DOHH2 (cell line): ENCODE results near the gene TEX2.
"Not testable (repeated sequence)": the region's sequence is repeated elsewhere in the genome, so short reads cannot be mapped to it uniquely, and the experiment has no call there.

Experiments
- H3F3A ChIP-seq: fragments of 200-600 bp; sonication (generic), shearing (Covaris generic); 2 replicates; pipeline ENCODE4 v1.6.0; 2016; ENCODE audit warnings: antibody characterized with exemption, mild to moderate bottlenecking; ENCODE audit not compliant: control insufficient read depth, insufficient read depth
- H3K27ac ChIP-seq: fragments of 200-600 bp; sonication (generic); 2 replicates; pipeline ENCODE4 v1.5.1; 2014; ENCODE audit warnings: low read depth, mild to moderate bottlenecking, low read length, moderate library complexity
- H3K27me3 ChIP-seq: fragments of 200-600 bp; sonication (generic); 2 replicates; pipeline ENCODE4 v1.6.1; 2014; ENCODE audit warnings: mild to moderate bottlenecking, low read length, mixed read lengths; ENCODE audit not compliant: control insufficient read depth
- H3K36me3 ChIP-seq: fragments of 200-600 bp; sonication (generic); 2 replicates; pipeline ENCODE4 v1.6.1; 2014; ENCODE audit warnings: mild to moderate bottlenecking, low read length, moderate library complexity, mixed read lengths; ENCODE audit not compliant: control insufficient read depth
- H3K4me1 ChIP-seq: fragments of 200-600 bp; sonication (generic); 2 replicates; pipeline ENCODE4 v1.6.1; 2014; ENCODE audit warnings: mild to moderate bottlenecking, low read length, mixed read lengths; ENCODE audit not compliant: control insufficient read depth
- H3K4me2 ChIP-seq: fragments of 200-600 bp; sonication (generic); 2 replicates; pipeline ENCODE4 v1.6.0; 2014; ENCODE audit warnings: mild to moderate bottlenecking, low read length, moderate library complexity
- H3K4me3 ChIP-seq: fragments of 200-600 bp; sonication (generic); 2 replicates; pipeline ENCODE4 v1.5.1; 2014; ENCODE audit warnings: mild to moderate bottlenecking, low read length, mixed read lengths
- H3K79me2 ChIP-seq: fragments of 200-600 bp; sonication (generic); 2 replicates; pipeline ENCODE4 v1.6.1; 2014; ENCODE audit warnings: mild to moderate bottlenecking, low read length, mixed read lengths; ENCODE audit not compliant: control insufficient read depth
- H3K9me2 ChIP-seq: fragments of 200-600 bp; sonication (generic); replicated peaks from 2 replicates; pipeline ENCODE4 v1.6.1; 2014; ENCODE audit warnings: mild to moderate bottlenecking, low read length, mixed read lengths; ENCODE audit not compliant: control insufficient read depth
- H3K9me3 ChIP-seq: fragments of 200-600 bp; sonication (generic); 2 replicates; pipeline ENCODE4 v1.6.1; 2014; ENCODE audit warnings: antibody characterized with exemption, low read length, mixed read lengths; ENCODE audit not compliant: control insufficient read depth, insufficient read depth
- H4K20me1 ChIP-seq: fragments of 200-600 bp; sonication (generic); 2 replicates; pipeline ENCODE4 v1.6.0; 2014; ENCODE audit warnings: low read depth, mild to moderate bottlenecking, antibody characterized with exemption, low read length, moderate library complexity; ENCODE audit not compliant: control insufficient read depth, insufficient read depth
- CTCF ChIP-seq: fragments of 200-600 bp; sonication (generic); IDR thresholded peaks from one replicate; pipeline ENCODE4 v1.5.1; 2014; ENCODE audit warnings: antibody characterized with exemption, mild to moderate bottlenecking, low read depth, low read length; ENCODE audit not compliant: poor library complexity, severe bottlenecking
- EZH2phosphoT487 ChIP-seq: fragments of 200-600 bp; sonication (generic); IDR thresholded peaks from 2 replicates; pipeline ENCODE4 v1.6.1; 2017; ENCODE audit warnings: borderline replicate concordance, mild to moderate bottlenecking, antibody characterized with exemption, low read length, moderate library complexity, mixed read lengths

The TEX2 gene

GRCh38 chr17:64209356-64209941 is 53.6 kb downstream of the TEX2 start:
- H3K27me3 ChIP-seq = no peaks in the 10 kb centered on the region
- no peaks in the 10 kb centered on the region for H3K9me3 ChIP-seq
- H3K4me3 ChIP-seq = no peak overlapping the region
- H3K4me2 ChIP-seq = no peak overlapping the region
- H3K9me2 ChIP-seq = no peaks in the 10 kb centered on the region
- H3K36me3 ChIP-seq = 0 out of 2 replicates have a peak, but pooled peaks cover 6% of the 10 kb centered on the region
- no peak for TF ChIP-seq EZH2phosphoT487
- no peak for TF ChIP-seq CTCF
- no peaks in the 10 kb centered on the region for H3K4me1 ChIP-seq
- H3K27ac ChIP-seq = no peak overlapping the region
- no peaks in the 10 kb centered on the region for H3K79me2 ChIP-seq
- peaks cover 2% of the 10 kb centered on the region; the same call in 1 of the 2 replicates for H3F3A ChIP-seq
- H4K20me1 ChIP-seq = no peaks in the 10 kb centered on the region

- H3K4me3 ChIP-seq, H3K27ac ChIP-seq, H4K20me1 ChIP-seq, H3K4me1 ChIP-seq, H3K4me2 ChIP-seq, H3K9me3 ChIP-seq, H3K79me2 ChIP-seq, H3K36me3 ChIP-seq, H3F3A ChIP-seq, H3K27me3 ChIP-seq, H3K9me2 ChIP-seq: not testable (repeated sequence)
Observed at GRCh38 chr17:64208656-64209055, 54.4 kb downstream of the TEX2 start.

- Histone ChIP-seq H3K4me2 (no peak overlapping the region), H3K9me3 (no peaks in the 10 kb centered on the region), H3K9me2 (no peaks in the 10 kb centered on the region), H3F3A (peaks cover 2% of the 10 kb centered on the region; the same call in 1 of the 2 replicates), H3K79me2 (no peaks in the 10 kb centered on the region), H4K20me1 (no peaks in the 10 kb centered on the region), H3K27me3 (no peaks in the 10 kb centered on the region), H3K4me3 (no peak overlapping the region), H3K27ac (no peak overlapping the region), H3K4me1 (no peaks in the 10 kb centered on the region), H3K36me3 (no peaks in the 10 kb centered on the region)
- TF ChIP-seq EZH2phosphoT487 (no peak), CTCF (no peak)
Observed at GRCh38 chr17:64205804-64206203, 57.3 kb downstream of the TEX2 start.

GRCh38 chr17:64203630-64204029 is 59.4 kb downstream of the TEX2 start:
- Histone ChIP-seq H3K36me3 (no peaks in the 10 kb centered on the region), H4K20me1 (no peaks in the 10 kb centered on the region), H3K27ac (no peak overlapping the region), H3K79me2 (no peaks in the 10 kb centered on the region), H3K4me3 (no peak overlapping the region), H3K4me1 (no peaks in the 10 kb centered on the region), H3K4me2 (no peak overlapping the region), H3K27me3 (no peaks in the 10 kb centered on the region), H3F3A (peaks cover 2% of the 10 kb centered on the region; the same call in 1 of the 2 replicates), H3K9me3 (no peaks in the 10 kb centered on the region), H3K9me2 (no peaks in the 10 kb centered on the region)
- TF ChIP-seq EZH2phosphoT487 = no peak
- TF ChIP-seq CTCF = no peak
